GM18870 (cell line): Measurements from ENCODE around the gene GPR143.
"Not testable (repeated sequence)": the region's sequence is repeated elsewhere in the genome, so short reads cannot be mapped to it uniquely, and the experiment has no call there.

Source experiments
- ATAC-seq: cut with Tn5 transposase; IDR thresholded peaks from one replicate; pipeline ENCODE4 v1.9.1; 2021; ENCODE audit warnings: moderate library complexity; ENCODE audit not compliant: unreplicated experiment

The GPR143 gene

GRCh38 chrX:9770319-9770718 is 4.7 kb upstream of the GPR143 start:
- no peak for ATAC-seq

DNA sequence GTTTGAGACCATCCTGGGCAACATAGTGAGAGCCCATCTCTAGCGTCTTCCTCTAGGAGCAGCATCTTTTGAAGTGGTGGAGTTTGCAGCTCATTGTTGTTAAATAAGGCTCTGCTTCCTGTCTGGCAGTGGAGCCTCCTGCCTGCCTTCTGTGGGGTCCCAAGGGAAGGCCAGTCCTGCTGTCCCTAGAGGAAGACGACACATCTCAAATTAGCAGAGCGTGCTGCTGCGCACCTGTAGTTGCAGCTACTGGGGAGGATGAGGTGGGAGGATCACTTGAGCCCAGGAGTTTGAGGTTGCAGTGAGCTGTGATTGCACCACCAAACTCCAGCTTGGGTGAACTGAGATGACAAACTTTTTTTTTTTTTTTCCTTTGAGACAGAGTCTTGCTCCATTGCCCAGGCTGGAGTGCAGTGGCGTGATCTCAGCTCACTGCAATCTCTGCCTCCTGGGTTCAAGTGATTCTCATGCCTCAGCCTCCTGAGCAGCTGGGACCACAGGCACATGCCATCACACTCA is 2.7 kb upstream of the GPR143 start:
- not testable (repeated sequence) for ATAC-seq

DNA sequence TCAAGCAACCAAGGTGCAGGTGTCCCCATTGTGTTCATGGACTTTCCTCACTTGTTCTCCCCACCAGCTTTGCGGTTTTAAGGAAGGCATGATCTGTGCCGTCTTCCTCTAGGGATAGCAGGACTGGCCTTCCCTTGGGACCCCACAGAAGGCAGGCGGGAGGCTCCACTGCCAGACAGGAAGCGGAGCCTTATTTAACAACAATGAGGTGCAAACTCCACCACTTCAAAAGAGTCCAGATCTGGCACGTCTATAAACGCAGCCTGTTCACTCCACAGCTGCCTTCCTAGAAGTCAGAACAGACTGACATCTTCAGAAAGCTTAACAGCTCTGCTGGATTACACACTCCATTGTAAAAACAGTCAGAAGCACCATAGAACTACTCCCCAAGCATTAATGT is 1.7 kb upstream of the GPR143 start:
- ATAC-seq: no peak

DNA sequence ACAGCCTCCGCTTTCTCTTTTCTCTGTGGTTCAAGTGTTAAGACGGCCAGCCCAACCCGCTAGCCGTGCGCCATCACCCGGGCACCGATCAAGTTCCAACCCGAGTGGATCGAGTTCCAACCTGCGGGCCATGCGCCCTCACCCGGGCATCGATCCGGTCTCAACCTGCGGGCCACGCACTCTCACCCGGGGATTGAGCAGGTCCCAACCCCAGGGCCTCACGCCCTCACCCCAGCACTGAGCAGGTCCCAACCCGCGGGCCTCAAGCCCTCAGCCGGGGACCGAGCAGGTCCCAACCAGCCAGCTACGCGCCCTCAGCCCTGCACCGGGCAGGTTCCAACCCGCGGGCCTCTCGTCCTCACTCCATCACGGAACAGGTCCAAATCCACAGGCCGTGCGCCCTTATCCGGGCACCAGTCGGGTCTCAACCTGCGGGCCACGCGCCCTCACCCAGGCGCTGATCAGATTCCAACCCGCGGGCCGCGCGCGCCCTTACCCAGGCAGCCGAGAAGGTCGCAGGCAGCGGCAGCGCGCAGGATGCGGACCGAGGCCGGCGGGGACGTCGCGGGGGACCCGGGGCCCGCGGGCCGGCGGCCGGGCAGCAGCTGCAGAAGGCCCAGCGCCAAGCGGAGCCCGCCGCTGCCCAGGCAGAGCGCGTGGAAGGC is 443 bp downstream of the GPR143 start:
- ATAC-seq: no peak

DNA sequence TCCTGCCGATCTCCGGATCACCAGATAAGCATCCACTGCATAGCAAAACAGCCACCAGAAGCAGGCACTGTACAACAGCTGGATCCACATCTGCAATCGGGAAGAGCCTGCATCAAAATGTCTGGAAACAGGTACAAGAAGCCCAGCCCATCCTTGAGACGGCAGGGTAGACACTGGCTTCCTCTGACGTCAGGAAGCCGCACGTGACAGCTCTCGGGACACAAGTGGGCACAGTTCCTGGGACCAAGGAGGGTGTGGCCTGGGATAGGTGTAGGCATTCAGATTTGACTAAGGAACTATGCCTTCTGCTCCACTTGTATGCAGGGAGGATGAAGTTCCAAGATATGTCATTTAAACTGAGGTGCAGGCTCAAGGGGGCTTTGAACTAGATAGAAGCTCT is 6.3 kb downstream of the GPR143 start:
- no peak for ATAC-seq

DNA sequence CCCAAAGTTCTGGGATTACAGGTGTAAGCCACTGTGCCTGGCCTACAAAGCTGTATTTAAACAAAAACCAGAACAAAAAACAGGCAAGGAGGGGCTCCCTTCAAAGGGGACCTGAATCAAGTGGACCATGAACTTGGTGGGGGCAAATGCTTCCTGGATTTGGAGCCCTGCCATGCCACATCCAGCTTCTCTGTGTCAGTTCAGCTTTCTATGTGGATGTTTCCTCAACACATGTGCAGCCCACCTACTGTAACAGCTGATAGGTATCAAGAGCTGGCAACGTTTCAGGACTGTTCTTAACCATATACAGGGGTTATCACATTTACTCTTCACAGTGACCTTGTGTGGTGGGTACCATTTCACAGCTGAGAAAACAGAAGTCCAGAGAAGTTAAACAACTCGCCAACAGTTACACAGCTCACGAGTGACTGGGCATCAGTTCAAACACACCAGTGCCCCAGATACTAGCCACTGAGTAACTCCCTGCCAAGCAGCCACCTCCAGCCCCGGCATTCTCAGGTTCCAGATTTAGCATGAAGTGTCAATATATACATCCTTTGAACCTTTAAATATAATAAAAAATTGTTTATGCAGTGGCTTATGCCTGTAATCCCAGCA is 7.5 kb downstream of the GPR143 start:
- ATAC-seq: no peak

DNA sequence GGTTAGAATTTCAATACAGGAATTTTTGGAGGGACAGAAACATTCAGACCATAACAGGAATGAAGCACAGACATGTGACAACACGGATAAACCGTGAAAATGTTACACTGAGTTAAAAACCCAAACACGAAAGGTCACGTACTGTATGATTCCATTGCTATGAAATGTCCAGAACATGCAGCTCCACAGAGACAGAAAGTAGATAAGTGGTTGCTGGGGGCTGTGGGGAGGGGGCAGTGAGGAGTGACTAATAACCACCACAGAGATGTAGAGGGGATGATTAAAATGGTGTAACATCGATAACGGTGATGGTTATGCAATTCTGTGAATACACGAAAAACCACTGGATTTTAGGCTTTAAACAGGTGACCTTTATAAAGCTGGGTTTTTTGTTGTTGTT is 8.3 kb downstream of the GPR143 start:
- no peak for ATAC-seq

DNA sequence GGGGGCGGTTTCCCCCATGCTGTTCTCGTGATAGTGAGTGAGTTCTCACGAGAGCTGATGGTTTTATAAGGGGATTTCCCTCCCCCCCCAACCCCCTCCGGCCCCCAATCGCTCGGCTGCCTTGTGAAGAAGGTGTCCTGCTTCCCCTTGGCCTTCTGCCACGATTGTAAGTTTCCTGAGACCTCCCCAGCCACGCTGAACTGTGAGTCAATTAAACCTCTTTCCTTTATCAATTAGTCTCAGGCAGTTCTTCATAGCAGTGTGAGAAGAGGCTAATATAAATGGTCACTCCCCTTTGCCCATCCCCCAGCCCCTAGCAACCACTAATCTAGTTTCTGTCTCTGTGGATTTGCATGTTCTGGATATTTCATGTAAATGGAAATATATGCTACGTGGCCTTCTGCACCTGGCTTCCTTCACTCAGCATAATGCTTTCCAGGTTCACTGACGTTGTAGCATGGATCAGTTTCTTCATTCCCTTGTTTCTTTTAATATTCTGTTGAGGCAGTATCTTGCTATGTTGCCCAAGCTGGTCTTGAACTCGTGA is 16.4 kb downstream of the GPR143 start:
- no peak for ATAC-seq

- no peak for ATAC-seq
Observed at GRCh38 chrX:9747644-9748043, 18.0 kb downstream of the GPR143 start.

- no peak for ATAC-seq
Observed at GRCh38 chrX:9746148-9746888, 19.3 kb downstream of the GPR143 start.

DNA sequence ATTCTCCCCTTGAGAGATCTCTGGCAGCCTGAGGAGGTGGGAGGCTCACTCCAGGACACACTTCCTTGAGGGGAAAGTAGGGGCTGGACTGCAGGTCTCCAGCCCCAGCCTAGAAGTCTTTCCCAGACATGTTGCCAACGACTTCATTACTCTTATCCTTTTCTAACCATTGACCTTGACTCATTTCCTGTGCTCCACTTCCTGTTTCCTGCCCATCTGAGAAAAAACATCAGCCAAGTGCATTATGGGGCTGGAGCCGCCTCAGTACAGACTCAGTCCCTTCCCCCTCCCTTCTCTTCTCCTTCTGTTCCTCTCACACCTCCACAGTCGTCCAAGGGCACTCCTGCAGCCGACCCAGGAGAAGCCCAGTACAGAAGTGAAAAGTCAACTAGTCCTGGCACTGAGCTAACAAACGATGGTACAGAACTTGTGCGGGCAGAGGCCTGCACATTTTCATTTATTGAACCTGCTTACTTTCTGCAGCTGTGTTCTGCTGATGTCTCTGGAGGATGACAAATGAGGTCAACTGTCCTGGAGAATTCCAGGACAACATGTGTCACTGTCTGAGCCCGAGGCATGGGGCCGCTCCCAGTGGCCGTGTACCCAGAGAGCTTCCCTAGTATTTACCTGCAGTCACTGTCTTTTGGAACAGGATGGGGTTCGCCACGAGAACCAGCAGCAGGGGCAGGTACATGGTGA is 20.1 kb downstream of the GPR143 start:
- no peak for ATAC-seq

DNA sequence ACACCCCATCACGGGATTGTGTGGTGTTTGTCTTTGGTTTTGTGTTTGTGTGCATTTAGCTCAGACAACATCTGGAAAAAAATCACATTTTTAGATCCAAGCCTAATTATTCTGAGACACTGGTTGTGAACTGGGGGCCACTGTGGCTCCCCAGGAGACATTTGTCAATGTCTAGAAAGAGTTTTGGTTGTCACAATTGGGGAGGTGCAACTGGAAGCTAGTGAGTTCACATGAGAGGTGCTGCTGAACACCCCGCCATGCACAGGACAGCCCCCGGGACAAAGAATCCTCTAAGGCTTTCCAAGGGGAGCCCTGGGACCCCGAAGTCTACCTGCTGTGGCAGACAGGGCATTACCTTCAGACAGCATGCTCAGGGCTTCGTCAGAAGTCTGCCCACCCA is 26.5 kb downstream of the GPR143 start:
- ATAC-seq: no peak

GRCh38 chrX:9738151-9738550 is 27.5 kb downstream of the GPR143 start:
- ATAC-seq: no peak

- ATAC-seq: no peak
Observed at GRCh38 chrX:9737363-9737762, 28.3 kb downstream of the GPR143 start.

GRCh38 chrX:9730752-9731151 is 34.9 kb downstream of the GPR143 start:
- no peak for ATAC-seq

GRCh38 chrX:9730078-9730477 is 35.6 kb downstream of the GPR143 start:
- no peak for ATAC-seq

DNA sequence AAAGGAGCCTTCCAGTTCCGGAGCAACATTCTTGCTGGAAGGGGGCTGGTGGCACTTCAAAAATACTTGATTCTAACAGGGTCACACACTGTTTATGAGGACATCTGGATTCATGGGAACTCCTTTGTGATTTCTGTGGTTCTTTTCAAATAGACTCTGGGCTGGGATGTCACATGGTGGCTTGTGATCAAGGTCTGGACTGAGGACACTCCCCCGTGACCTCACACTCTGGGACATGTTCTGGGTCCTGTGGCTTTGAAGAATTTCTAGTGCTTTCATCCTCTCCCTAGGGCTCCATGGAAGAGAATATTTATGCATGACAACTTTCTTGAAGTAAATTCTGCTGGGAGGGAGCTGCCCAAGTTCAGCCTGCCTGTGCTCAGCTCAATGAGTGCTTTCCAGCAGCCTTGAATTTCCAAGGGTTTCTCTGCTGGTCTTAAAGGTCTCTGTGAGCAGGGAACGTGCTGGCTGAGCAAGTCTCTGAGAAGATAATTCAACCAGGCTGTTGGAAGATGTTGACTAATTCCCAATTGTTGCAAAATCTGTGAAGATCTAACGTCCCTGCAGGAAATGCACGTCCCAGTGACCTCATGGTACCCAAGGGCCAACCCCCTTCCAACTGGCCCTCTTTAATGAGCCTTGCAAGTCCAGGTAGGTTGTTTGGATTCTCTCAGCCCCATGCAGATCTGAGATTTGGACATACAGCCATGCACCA is 36.3 kb downstream of the GPR143 start:
- no peak for ATAC-seq

GRCh38 chrX:9728261-9728660 is 37.4 kb downstream of the GPR143 start:
- ATAC-seq: no peak

- ATAC-seq: no peak
Observed at GRCh38 chrX:9724711-9725110, 40.9 kb downstream of the GPR143 start.

- ATAC-seq: no peak
Observed at GRCh38 chrX:9717376-9717775, 48.3 kb downstream of the GPR143 start.

DNA sequence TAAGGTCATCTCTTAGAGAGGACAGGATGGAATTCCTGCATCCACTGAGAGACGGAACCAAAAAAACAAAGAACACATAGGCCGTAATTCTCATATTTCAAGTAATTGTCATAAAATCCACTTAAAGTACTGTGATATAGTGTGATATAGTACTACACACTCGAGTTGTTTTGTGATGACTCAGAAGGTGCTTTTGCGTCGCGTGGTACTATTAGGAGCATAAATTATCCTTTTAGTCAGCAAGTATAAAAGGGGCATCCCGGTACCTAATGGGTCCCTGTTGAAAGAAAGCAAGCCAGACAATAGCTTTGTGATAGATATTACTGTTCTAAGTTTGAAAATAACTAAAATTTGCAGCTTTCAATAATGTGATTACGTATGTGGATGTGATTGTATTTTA is 55.3 kb downstream of the GPR143 start:
- ATAC-seq: no peak
